Neural progenitor cell (in vitro differentiated cells): ENCODE measurements around the gene TNFRSF11A.

ENCODE experiments used
- EZH2 ChIP-seq: fragments of 200-600 bp; sonication (generic); IDR thresholded peaks from 2 replicates; pipeline ENCODE4 v1.6.1; 2017; ENCODE audit warnings: antibody characterized with exemption, mild to moderate bottlenecking, moderate library complexity
- EZH2phosphoT487 ChIP-seq: fragments of 200-600 bp; sonication (generic); IDR thresholded peaks from 2 replicates; pipeline ENCODE4 v1.6.1; 2017; ENCODE audit warnings: antibody characterized with exemption
- TF ChIP-seq, protein P1 (sequence below): fragments of 200-600 bp; sonication (generic); IDR thresholded peaks from 2 replicates; pipeline ENCODE4 v1.5.1; 2017; ENCODE audit warnings: antibody characterized with exemption, mild to moderate bottlenecking

DNA sequence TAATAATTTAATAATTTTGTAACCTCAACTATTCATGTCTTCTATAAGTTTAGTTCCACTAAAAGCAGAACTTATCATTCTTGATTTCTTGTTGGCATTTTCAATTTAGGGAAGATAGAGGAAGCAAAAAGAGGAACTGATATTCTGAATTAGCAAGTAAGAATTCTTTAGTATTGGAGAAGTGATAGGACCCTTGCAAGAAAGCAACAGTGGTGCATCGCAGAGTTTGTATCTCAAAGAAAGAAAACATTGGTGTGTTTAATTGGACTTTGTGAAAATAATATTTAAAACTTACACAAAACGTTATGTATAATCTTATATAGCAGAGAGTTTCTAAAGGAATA is 36.5 kb upstream of the TNFRSF11A start:
- TF ChIP-seq EZH2phosphoT487 = no peak
- TF ChIP-seq, protein P1, sequence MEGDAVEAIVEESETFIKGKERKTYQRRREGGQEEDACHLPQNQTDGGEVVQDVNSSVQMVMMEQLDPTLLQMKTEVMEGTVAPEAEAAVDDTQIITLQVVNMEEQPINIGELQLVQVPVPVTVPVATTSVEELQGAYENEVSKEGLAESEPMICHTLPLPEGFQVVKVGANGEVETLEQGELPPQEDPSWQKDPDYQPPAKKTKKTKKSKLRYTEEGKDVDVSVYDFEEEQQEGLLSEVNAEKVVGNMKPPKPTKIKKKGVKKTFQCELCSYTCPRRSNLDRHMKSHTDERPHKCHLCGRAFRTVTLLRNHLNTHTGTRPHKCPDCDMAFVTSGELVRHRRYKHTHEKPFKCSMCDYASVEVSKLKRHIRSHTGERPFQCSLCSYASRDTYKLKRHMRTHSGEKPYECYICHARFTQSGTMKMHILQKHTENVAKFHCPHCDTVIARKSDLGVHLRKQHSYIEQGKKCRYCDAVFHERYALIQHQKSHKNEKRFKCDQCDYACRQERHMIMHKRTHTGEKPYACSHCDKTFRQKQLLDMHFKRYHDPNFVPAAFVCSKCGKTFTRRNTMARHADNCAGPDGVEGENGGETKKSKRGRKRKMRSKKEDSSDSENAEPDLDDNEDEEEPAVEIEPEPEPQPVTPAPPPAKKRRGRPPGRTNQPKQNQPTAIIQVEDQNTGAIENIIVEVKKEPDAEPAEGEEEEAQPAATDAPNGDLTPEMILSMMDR = no peak
- no peak for TF ChIP-seq EZH2
